HG03060 (cell line): ENCODE data around the gene KCNAB3.

Experiments used
- ATAC-seq: cut with Tn5 transposase; IDR thresholded peaks from one replicate; pipeline ENCODE4 v1.9.1; 2021; ENCODE audit warnings: low read depth, moderate number of reproducible peaks; ENCODE audit not compliant: unreplicated experiment

The KCNAB3 gene

GRCh38 chr17:7881276-7882054, 48.2 kb downstream of the KCNAB3 start:
- ATAC-seq = no peak

DNA sequence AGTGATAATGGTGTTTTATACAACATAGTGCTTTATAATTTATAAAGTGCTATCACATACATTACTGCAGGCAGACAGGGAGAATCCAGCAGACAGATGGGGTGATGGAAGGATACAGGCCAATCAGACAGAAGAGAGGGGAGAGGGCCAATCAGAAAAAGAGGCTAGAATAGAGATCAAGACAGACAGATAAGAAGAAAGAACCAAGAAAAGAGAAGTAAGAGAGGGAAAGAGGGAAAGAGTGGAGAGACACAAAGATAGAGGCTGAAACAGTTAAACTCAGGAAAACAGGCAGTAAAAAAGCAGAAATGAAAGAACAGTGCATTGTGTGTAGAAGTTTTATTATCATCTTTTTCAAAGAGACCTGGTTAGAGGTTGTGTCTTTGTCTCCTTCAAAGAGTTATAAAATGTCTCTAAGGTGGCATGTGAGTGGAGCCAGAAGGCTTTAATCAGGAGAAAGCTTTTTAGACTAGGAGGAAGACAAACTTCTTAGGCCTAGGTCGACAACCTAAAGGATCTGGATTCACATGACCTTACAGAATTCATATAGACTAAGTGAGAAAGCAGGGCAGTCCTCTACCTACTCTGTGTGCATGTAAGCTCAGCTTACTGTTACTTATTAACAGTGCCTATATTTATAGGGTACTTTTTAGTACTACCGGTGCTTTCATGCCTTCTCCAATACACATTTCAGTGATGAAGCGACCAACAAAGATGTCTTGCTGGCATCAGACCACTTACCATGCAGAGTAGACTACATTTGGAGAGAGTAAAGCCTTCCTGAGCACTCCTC, 49.4 kb downstream of the KCNAB3 start:
- ATAC-seq = no peak

GRCh38 chr17:7878234-7878633, 51.4 kb downstream of the KCNAB3 start:
- ATAC-seq = no peak

DNA sequence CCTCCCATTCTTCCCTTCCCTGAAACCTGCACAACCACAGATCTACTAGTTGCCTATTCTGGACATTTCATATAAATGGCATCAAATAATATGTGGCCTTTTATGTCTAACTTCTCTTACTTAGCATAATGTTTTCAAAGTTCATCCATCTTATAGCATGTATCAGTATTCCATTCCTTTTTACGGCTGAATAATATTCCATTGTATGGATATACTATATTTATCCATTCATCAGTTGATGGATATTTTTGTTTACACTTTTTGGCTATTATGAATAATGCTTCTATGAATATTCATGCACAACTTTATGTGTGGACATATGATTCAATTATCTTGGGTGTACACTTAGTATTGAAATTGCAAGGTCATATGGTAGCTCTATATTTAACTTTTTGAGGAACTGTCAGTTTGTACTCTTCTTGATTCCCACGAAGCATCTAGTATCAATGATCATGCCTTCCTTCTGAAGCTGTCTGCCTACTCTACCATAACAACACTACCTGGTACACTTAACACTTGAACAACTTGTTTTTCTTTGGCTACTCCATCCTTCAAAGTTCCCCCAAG, 53.8 kb downstream of the KCNAB3 start:
- no peak for ATAC-seq

GRCh38 chr17:7873051-7873450, 56.6 kb downstream of the KCNAB3 start:
- ATAC-seq = no peak
